ENCODE measurements around the gene PCDHA5. TPM values are rescaled to one million over a fixed set of nuclear protein-coding genes. Genes with fewer than 3 reads are reported as not detected.

Gene PCDHA5
- total RNA-seq, 4 donors from 2014 or later: 0.05 to 0.19 (median 0.10) TPM; not detected in 1

DNA sequence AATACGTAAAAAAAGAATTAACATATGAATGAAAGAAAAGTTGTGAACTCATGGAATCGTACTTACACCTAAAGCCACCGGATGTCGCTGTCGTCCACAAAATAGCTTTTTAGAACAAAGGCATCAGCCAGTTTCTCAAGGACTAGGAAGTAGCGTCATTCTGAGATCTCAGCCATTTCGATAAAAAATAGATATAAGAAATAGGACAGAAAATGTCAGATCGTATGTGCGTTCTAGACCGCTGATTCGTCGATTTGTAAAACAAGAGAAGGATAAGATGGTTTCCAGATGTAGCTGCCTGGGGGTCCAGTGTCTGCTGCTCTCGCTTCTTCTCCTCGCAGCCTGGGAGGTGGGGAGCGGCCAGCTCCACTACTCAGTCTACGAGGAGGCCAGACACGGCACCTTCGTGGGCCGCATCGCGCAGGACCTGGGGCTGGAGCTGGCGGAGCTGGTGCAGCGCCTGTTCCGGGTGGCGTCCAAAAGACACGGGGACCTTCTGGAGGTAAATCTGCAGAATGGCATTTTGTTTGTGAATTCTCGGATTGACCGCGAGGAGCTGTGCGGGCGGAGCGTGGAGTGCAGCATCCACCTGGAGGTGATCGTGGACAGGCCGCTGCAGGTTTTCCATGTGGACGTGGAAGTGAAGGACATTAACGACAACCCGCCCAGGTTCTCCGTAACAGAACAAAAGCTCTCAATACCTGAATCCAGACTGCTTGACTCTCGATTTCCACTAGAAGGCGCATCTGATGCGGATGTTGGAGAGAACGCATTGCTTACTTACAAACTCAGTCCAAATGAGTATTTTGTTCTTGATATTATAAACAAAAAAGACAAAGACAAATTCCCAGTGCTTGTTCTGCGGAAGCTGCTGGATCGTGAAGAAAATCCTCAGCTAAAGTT, 34.6 kb downstream of the PCDHA5 start, which contains the start of gene PCDHA10:
Gene PCDHA10, plus strand, starts transcription at position 126 of the 903 bp plus-strand sequence. Its CDS starts 152 bp downstream, at position 278.
- peak within 1 kb of the TSS; percentile 11 for H3K4me3 ChIP-seq (ENCODE audit: low read depth, poor library complexity, severe bottlenecking)
- intact Hi-C loops (cut with DNase I; ENCODE audit: low total_unique reads): no loop called here
- TF ChIP-seq, protein P1, sequence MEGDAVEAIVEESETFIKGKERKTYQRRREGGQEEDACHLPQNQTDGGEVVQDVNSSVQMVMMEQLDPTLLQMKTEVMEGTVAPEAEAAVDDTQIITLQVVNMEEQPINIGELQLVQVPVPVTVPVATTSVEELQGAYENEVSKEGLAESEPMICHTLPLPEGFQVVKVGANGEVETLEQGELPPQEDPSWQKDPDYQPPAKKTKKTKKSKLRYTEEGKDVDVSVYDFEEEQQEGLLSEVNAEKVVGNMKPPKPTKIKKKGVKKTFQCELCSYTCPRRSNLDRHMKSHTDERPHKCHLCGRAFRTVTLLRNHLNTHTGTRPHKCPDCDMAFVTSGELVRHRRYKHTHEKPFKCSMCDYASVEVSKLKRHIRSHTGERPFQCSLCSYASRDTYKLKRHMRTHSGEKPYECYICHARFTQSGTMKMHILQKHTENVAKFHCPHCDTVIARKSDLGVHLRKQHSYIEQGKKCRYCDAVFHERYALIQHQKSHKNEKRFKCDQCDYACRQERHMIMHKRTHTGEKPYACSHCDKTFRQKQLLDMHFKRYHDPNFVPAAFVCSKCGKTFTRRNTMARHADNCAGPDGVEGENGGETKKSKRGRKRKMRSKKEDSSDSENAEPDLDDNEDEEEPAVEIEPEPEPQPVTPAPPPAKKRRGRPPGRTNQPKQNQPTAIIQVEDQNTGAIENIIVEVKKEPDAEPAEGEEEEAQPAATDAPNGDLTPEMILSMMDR (IDR thresholded peaks at IDR 0.05): no peak
- no peak for DNase-seq (ENCODE audit: low spot score in 2 of 2)
- WGBS, 2 donors: 16 to 30% methylated on average over 43 to 44 of the region's 44 CpGs

- WGBS, 2 donors: 58 to 60% methylated on average over 79 to 92 of the region's 94 CpGs
Measured at GRCh38 chr5:140857177-140857986, 36.0 kb downstream of the PCDHA5 start.

DNA sequence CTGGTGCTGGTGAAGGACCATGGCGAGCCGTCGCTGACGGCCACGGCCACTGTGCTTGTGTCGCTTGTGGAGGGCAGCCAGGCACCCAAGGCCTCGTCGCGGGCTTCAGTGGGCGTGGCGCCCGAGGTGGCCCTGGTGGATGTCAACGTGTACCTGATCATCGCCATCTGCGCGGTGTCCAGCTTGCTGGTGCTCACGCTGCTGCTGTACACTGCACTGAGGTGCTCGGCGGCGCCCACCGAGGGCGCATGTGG, 36.5 kb downstream of the PCDHA5 start:
- intact Hi-C loops (cut with DNase I; ENCODE audit: low total_unique reads): no loop called here
- no peak overlapping the region for H3K4me3 ChIP-seq (ENCODE audit: low read depth, poor library complexity, severe bottlenecking)
- DNase-seq (ENCODE audit: low spot score in 2 of 2): no peak
- 73 to 77% methylated on average over 6 to 12 of the region's 22 CpGs for WGBS, 2 donors
- TF ChIP-seq, protein P1 (IDR thresholded peaks at IDR 0.05): no peak
- no peak for TF ChIP-seq POLR2A (IDR thresholded peaks at IDR 0.05)

More at GRCh38 chr5:140857177-140857986, 36.0 kb downstream of the PCDHA5 start:
- H3K4me3 ChIP-seq (ENCODE audit: low read depth, poor library complexity, severe bottlenecking): no peak overlapping the region
- DNase-seq (ENCODE audit: low spot score in 2 of 2): no peak
- intact Hi-C loops (cut with DNase I; ENCODE audit: low total_unique reads): no loop called here
- TF ChIP-seq, protein P1 (IDR thresholded peaks at IDR 0.05): no peak
- no peak for TF ChIP-seq POLR2A (IDR thresholded peaks at IDR 0.05)

GRCh38 chr5:140862441-140863295, 41.3 kb downstream of the PCDHA5 start:
- no peak for DNase-seq (ENCODE audit: low spot score in 2 of 2)
- no peak overlapping the region for H3K4me3 ChIP-seq (ENCODE audit: low read depth, poor library complexity, severe bottlenecking)
- intact Hi-C loops (cut with DNase I; ENCODE audit: low total_unique reads): no loop called here
- no peak for TF ChIP-seq POLR2A (IDR thresholded peaks at IDR 0.05)
- TF ChIP-seq, protein P1 (IDR thresholded peaks at IDR 0.05): no peak
- WGBS, 2 donors: 45 to 52% methylated on average over 52 to 75 of the region's 76 CpGs

GRCh38 chr5:140868721-140869554, 47.5 kb downstream of the PCDHA5 start, which contains the start of gene PCDHA11:
TSS of gene PCDHA11 (plus strand) at chr5:140868957. CDS start at chr5:140869104, 147 bp downstream.
- H3K4me3 ChIP-seq (ENCODE audit: low read depth, poor library complexity, severe bottlenecking): no peak within 1 kb of the TSS
- intact Hi-C loops (cut with DNase I; ENCODE audit: low total_unique reads): no loop called here
- TF ChIP-seq POLR2A (IDR thresholded peaks at IDR 0.05): no peak
- TF ChIP-seq, protein P1 (IDR thresholded peaks at IDR 0.05): no peak
- WGBS, 2 donors: 15 to 22% methylated on average over 41 of the region's 41 CpGs
- DNase-seq (ENCODE audit: low spot score in 2 of 2): no peak

Data from lower leg skin (tissue), 4 donors.